SU-DHL-6 (cell line): Measurements from ENCODE around the gene CEP63.

Experiments
- H2AFZ ChIP-seq: fragments of 200-600 bp; sonication (generic); 2 replicates; pipeline ENCODE4 v1.6.1; 2014; ENCODE audit warnings: low read depth, mild to moderate bottlenecking, moderate library complexity, mixed read lengths, antibody characterized with exemption, low read length; ENCODE audit not compliant: severe bottlenecking
- H3F3A ChIP-seq: fragments of 200-600 bp; shearing (Covaris generic); 2 replicates; pipeline ENCODE4 v1.6.0; 2016; ENCODE audit warnings: antibody characterized with exemption, mild to moderate bottlenecking; ENCODE audit not compliant: insufficient read depth
- H3K27ac ChIP-seq: fragments of 200-600 bp; sonication (generic); 2 replicates; pipeline ENCODE4 v1.5.1; 2016; ENCODE audit warnings: low read depth, mild to moderate bottlenecking, low read length, moderate library complexity, mixed read lengths
- H3K27me3 ChIP-seq: fragments of 200-600 bp; sonication (generic), shearing (Covaris generic); 2 replicates; pipeline ENCODE4 v1.6.0; 2014; ENCODE audit warnings: mild to moderate bottlenecking, low read length
- H3K36me3 ChIP-seq: fragments of 200-600 bp; sonication (generic); 2 replicates; pipeline ENCODE4 v1.6.1; 2014; ENCODE audit warnings: mild to moderate bottlenecking, low read length, mixed read lengths
- H3K4me2 ChIP-seq: fragments of 300-600, 200-600 bp; shearing (Covaris generic), sonication (generic); 2 replicates; pipeline ENCODE4 v1.6.0; 2014; ENCODE audit warnings: low read length, low read depth, mild to moderate bottlenecking; ENCODE audit not compliant: poor library complexity, severe bottlenecking
- H3K4me3 ChIP-seq: fragments of 200-600 bp; sonication (generic); 2 replicates; pipeline ENCODE4 v1.5.1; 2014; ENCODE audit warnings: antibody characterized with exemption, low read length, mild to moderate bottlenecking, mixed read lengths; ENCODE audit not compliant: insufficient read depth, poor library complexity, severe bottlenecking
- H3K79me2 ChIP-seq: fragments of 200-600 bp; sonication (generic); 2 replicates; pipeline ENCODE4 v1.6.1; 2014; ENCODE audit warnings: mild to moderate bottlenecking, low read length, moderate library complexity; ENCODE audit not compliant: insufficient read depth
- H3K9ac ChIP-seq: fragments of 200-600 bp; sonication (generic); 2 replicates; pipeline ENCODE4 v1.7.0; 2014; ENCODE audit warnings: mild to moderate bottlenecking, low read length
- H3K9me2 ChIP-seq: fragments of 200-600 bp; sonication (generic); replicated peaks from 2 replicates; pipeline ENCODE4 v1.6.1; 2014; ENCODE audit warnings: low read length; ENCODE audit not compliant: insufficient read depth
- H3K9me3 ChIP-seq: fragments of 200-600 bp; sonication (generic); 2 replicates; pipeline ENCODE4 v1.6.1; 2014; ENCODE audit warnings: low read length, mixed read lengths; ENCODE audit not compliant: insufficient read depth
- H4K20me1 ChIP-seq: fragments of 200-600 bp; sonication (generic); 2 replicates; pipeline ENCODE4 v1.6.1; 2014; ENCODE audit warnings: low read depth, mild to moderate bottlenecking, antibody characterized with exemption, low read length, moderate library complexity, mixed read lengths
- EZH2phosphoT487 ChIP-seq: fragments of 200-600 bp; sonication (generic), shearing (Covaris generic); conservative IDR thresholded peaks from 2 replicates; pipeline ENCODE4 v1.6.1; 2018; ENCODE audit warnings: mild to moderate bottlenecking, antibody characterized with exemption, low read length, moderate library complexity, mixed read lengths
- TF ChIP-seq, protein P1 (sequence below): fragments of 200-600 bp; sonication (generic); IDR thresholded peaks from one replicate; pipeline ENCODE4 v1.5.1; 2017; ENCODE audit warnings: antibody characterized with exemption, mild to moderate bottlenecking, low read length, moderate library complexity; ENCODE audit not compliant: insufficient read depth, poor library complexity, severe bottlenecking

CEP63 gene

GRCh38 chr3:134481166-134481565 lies 4.7 kb upstream of the CEP63 start:
- H4K20me1 ChIP-seq = no peaks in the 10 kb centered on the region
- peaks cover 28% of the 10 kb centered on the region for H3K36me3 ChIP-seq
- TF ChIP-seq EZH2phosphoT487 = no peak
- TF ChIP-seq, protein P1, sequence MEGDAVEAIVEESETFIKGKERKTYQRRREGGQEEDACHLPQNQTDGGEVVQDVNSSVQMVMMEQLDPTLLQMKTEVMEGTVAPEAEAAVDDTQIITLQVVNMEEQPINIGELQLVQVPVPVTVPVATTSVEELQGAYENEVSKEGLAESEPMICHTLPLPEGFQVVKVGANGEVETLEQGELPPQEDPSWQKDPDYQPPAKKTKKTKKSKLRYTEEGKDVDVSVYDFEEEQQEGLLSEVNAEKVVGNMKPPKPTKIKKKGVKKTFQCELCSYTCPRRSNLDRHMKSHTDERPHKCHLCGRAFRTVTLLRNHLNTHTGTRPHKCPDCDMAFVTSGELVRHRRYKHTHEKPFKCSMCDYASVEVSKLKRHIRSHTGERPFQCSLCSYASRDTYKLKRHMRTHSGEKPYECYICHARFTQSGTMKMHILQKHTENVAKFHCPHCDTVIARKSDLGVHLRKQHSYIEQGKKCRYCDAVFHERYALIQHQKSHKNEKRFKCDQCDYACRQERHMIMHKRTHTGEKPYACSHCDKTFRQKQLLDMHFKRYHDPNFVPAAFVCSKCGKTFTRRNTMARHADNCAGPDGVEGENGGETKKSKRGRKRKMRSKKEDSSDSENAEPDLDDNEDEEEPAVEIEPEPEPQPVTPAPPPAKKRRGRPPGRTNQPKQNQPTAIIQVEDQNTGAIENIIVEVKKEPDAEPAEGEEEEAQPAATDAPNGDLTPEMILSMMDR = no peak
- no peak overlapping the region for H3K27ac ChIP-seq
- H3K9me3 ChIP-seq = no peaks in the 10 kb centered on the region
- no peak overlapping the region for H2AFZ ChIP-seq
- peaks cover 6% of the 10 kb centered on the region; the same call in 1 of the 2 replicates for H3F3A ChIP-seq
- no peaks in the 10 kb centered on the region for H3K9me2 ChIP-seq
- no peaks in the 10 kb centered on the region for H3K27me3 ChIP-seq
- H3K4me3 ChIP-seq = no peak overlapping the region
- H3K4me2 ChIP-seq = no peak overlapping the region
- no peak overlapping the region for H3K9ac ChIP-seq
- H3K79me2 ChIP-seq = peaks cover 33% of the 10 kb centered on the region

DNA sequence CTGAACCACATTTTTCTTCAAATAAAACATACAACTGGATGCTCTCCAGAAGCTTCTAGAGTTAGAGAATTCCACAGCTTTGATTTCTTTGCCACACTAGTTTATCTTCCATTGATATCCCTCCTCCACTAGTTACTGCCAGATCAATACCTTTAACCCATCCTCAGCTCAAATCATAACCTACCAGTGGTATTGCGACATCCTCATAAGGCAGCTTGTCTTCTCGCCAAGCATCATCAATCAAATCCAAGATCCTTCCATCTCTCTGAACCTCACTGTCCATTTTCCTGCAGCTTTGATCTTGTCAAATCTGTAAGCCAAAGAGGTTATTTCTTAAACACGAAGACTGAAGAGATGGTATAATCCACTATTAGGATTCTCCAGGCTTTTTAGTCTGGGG lies 3.2 kb upstream of the CEP63 start:
- Histone ChIP-seq H3K27ac (no peak overlapping the region), H3F3A (peaks cover 6% of the 10 kb centered on the region; the same call in 1 of the 2 replicates), H3K9me2 (no peaks in the 10 kb centered on the region), H3K79me2 (peaks cover 47% of the 10 kb centered on the region), H3K36me3 (peaks cover 23% of the 10 kb centered on the region), H3K9me3 (no peaks in the 10 kb centered on the region), H3K4me3 (no peak overlapping the region), H2AFZ (no peak overlapping the region), H4K20me1 (no peaks in the 10 kb centered on the region), H3K4me2 (no peak overlapping the region), H3K9ac (no peak overlapping the region), H3K27me3 (no peaks in the 10 kb centered on the region)
- TF ChIP-seq, protein P1 = no peak
- no peak for TF ChIP-seq EZH2phosphoT487

DNA sequence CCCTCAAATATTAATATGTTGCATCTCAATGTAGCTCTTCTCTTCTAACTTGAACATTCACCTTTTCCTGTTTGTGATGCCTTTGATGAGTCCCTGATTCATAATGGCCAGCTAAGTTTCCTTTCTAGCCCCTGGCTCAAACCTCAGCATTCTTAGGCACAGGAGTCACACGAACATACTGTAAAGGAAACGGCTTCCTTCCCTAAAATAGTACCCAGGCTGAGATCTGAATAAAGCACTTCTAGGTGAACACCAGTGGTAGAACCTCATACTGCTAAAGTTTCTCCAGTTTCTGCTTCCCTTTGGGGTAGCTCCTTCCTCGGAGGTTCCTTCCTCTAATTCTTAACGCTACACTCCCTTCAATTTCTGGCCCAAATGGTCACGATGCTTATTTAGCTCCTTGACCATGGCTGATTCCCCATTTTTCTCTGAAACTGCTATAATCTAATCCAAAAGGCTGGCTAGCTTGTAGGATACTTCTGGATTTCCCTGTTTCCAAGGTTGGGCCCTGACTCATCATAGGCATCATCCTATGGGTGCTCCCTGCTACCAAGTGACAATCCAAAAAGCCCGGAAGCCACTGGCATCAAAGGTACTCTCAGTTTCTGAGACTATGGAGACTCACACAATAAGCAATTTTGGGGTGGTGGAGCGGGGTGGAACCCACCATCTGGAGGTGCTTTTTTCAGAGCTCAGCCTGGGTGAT lies 2.5 kb upstream of the CEP63 start:
- Histone ChIP-seq H3K36me3 (peaks cover 16% of the 10 kb centered on the region), H3K27me3 (no peaks in the 10 kb centered on the region), H3K9ac (0 out of 2 replicates have a peak overlapping the region, but pooled peaks have one; percentile 10), H3K79me2 (peaks cover 54% of the 10 kb centered on the region), H3K4me2 (peak overlapping the region; percentile 78), H3F3A (peaks cover 6% of the 10 kb centered on the region; the same call in 1 of the 2 replicates), H3K4me3 (no peak overlapping the region), H3K9me2 (no peaks in the 10 kb centered on the region), H3K27ac (no peak overlapping the region), H2AFZ (no peak overlapping the region), H3K9me3 (no peaks in the 10 kb centered on the region), H4K20me1 (no peaks in the 10 kb centered on the region)
- no peak for TF ChIP-seq EZH2phosphoT487
- TF ChIP-seq, protein P1 = no peak
